H1 (cell line): ENCODE results near the gene GFI1B. TPM values are rescaled to one million over a fixed set of nuclear protein-coding genes. Genes with fewer than 3 reads are reported as not detected.

Source experiments
- CREB1 ChIP-seq: IDR thresholded peaks from 2 replicates; pipeline ENCODE4 v1.6.1; 2012; ENCODE audit warnings: inconsistent platforms
- JUN ChIP-seq: IDR thresholded peaks from 2 replicates; pipeline ENCODE4 v1.6.1; 2011; ENCODE audit warnings: low read depth, mild to moderate bottlenecking, improper control_type of control experiment, low read length
- RAD21 ChIP-seq, 2 experiments: IDR thresholded peaks in 1 of 2; conservative IDR thresholded peaks in 1 of 2; 2 replicates each; pipeline ENCODE4 v1.6.1; 2011; ENCODE audit warnings: low read depth in 2 of 2, low read length in 2 of 2, improper control_type of control experiment in 1 of 2, inconsistent platforms in 1 of 2, mild to moderate bottlenecking in 1 of 2, moderate library complexity in 1 of 2
- RFX5 ChIP-seq: IDR thresholded peaks from 2 replicates; pipeline ENCODE4 v1.6.1; 2011; ENCODE audit warnings: low read depth, low read length, improper control_type of control experiment, borderline replicate concordance
- polyA plus RNA-seq, 7 experiments: library from polyadenylated mRNA; depleted of rRNA in 3 of 7; stranded (reverse) in 5 of 7; unstranded in 2 of 7; fragments of >200 nt in 5 of 7; fragments of 200-250 nt in 2 of 7; gene quantifications; 1 replicate in 5 of 7; 2 replicates in 1 of 7; 4 replicates in 1 of 7; pipeline versions ENCODE4 v1.2.1 to v1.2.3, GENCODE V29; 2011 to 2013; ENCODE audit warnings: missing spikeins in 2 of 7, mixed read lengths in 2 of 7
- total RNA-seq: library from RNA; stranded (reverse); fragmentation: NEBNext Ultra II Directional; extraction: Animal tissue kit (Norgen Biotek cat#: 25700); gene quantifications from 2 replicates; pipeline ENCODE4 v1.2.1, GENCODE V29; 2021
- TF ChIP-seq, protein P1 (sequence below), 3 experiments: IDR thresholded peaks; 1 replicate in 2 of 3; 2 replicates in 1 of 3; pipeline versions ENCODE4 v1.5.1 to v1.6.1; 2011; ENCODE audit warnings: low read length in 3 of 3, mild to moderate bottlenecking in 3 of 3, inconsistent platforms in 2 of 3, low read depth in 1 of 3, moderate library complexity in 1 of 3; ENCODE audit not compliant: insufficient read depth in 1 of 3; ENCODE audit errors: control extremely low read depth in 1 of 3

GFI1B gene
- total and polyA plus RNA-seq, 2 of the 8 experiments (the other 6 are each of a cell fraction or from before 2014, with no cell fraction given) = 0.09 to 0.11 TPM

DNA sequence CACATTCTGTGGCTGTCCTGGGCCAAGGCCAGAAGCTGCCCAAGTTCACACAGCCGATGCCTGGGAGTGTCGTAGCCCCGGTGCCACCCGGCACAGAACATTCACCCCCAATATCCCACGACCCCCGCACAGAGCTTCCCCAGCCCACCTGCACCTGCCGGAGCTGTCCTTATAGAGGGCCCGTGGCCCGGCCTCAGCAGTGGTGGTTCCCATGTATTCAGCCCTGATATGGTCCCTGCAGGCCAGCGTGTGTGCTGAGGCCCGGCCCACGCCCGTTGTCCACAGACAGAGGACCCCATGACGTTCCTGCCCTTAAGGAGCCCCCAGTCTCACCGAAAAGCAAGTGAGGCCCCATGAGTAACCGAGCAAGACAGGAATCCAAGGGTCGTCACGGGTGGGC lies 5.3 kb upstream of the GFI1B start (continued):
- no peak for TF ChIP-seq CREB1
- no peak for TF ChIP-seq RAD21 (IDR thresholded peaks at IDR 0.05 in 1 of 2, conservative IDR thresholded peaks at IDR 0.05 in 1 of 2; ENCODE audit: low read depth in 2 of 2, low read length in 2 of 2)
- TF ChIP-seq, protein P1, sequence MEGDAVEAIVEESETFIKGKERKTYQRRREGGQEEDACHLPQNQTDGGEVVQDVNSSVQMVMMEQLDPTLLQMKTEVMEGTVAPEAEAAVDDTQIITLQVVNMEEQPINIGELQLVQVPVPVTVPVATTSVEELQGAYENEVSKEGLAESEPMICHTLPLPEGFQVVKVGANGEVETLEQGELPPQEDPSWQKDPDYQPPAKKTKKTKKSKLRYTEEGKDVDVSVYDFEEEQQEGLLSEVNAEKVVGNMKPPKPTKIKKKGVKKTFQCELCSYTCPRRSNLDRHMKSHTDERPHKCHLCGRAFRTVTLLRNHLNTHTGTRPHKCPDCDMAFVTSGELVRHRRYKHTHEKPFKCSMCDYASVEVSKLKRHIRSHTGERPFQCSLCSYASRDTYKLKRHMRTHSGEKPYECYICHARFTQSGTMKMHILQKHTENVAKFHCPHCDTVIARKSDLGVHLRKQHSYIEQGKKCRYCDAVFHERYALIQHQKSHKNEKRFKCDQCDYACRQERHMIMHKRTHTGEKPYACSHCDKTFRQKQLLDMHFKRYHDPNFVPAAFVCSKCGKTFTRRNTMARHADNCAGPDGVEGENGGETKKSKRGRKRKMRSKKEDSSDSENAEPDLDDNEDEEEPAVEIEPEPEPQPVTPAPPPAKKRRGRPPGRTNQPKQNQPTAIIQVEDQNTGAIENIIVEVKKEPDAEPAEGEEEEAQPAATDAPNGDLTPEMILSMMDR (IDR thresholded peaks at IDR 0.05; ENCODE audit: control extremely low read depth in 1 of 3, insufficient read depth in 1 of 3, low read depth in 1 of 3, low read length in 3 of 3) = no peak
- TF ChIP-seq JUN = no peak
- TF ChIP-seq RFX5 = no peak
- TF ChIP-seq, all 59 proteins: peak for 0
